ENCODE measurements around the gene TRIM8.
A peak's percentile ranks its signal among the peaks of the same experiment; 100 is the strongest.
"Not testable (repeated sequence)": the region's sequence is repeated elsewhere in the genome, so short reads cannot be mapped to it uniquely, and the experiment has no call there.

TRIM8 gene

GRCh38 chr10:102650655-102651454 lies 6.6 kb downstream of the TRIM8 start:
- DNase-seq, result no peak

- no peak for DNase-seq
Observed at GRCh38 chr10:102651455-102652169, 7.3 kb downstream of the TRIM8 start.

GRCh38 chr10:102652170-102652916 lies 8.1 kb downstream of the TRIM8 start:
- DNase-seq, result no peak

- no peak for DNase-seq
Observed at GRCh38 chr10:102653060-102653459, 8.8 kb downstream of the TRIM8 start.

- DNase-seq, result no peak
Observed at GRCh38 chr10:102654566-102654965, 10.3 kb downstream of the TRIM8 start.

GRCh38 chr10:102654969-102655368 lies 10.7 kb downstream of the TRIM8 start:
- DNase-seq, result no peak

- no peak for DNase-seq
Observed at GRCh38 chr10:102656026-102656425, 11.7 kb downstream of the TRIM8 start.

GRCh38 chr10:102656791-102657371 lies 12.6 kb downstream of the TRIM8 start:
- no peak for DNase-seq

- DNase-seq, result no peak
Observed at GRCh38 chr10:102657451-102657850, 13.2 kb downstream of the TRIM8 start.

GRCh38 chr10:102657984-102658724 lies 13.9 kb downstream of the TRIM8 start:
- no peak for DNase-seq

GRCh38 chr10:102658802-102659201 lies 14.5 kb downstream of the TRIM8 start:
- no peak for DNase-seq

- DNase-seq, result peak; percentile 51
Observed at GRCh38 chr10:102660888-102661657, 16.8 kb downstream of the TRIM8 start.

- DNase-seq, result no peak
Observed at GRCh38 chr10:102661658-102662028, 17.4 kb downstream of the TRIM8 start.

- no peak for DNase-seq
Observed at GRCh38 chr10:102665904-102666509, 21.7 kb downstream of the TRIM8 start.

GRCh38 chr10:102667411-102667810 lies 23.1 kb downstream of the TRIM8 start:
- not testable (repeated sequence) for DNase-seq

- DNase-seq, result no peak
Observed at GRCh38 chr10:102668326-102669107, 24.2 kb downstream of the TRIM8 start.

- DNase-seq, result no peak
Observed at GRCh38 chr10:102669206-102670064, 25.2 kb downstream of the TRIM8 start.

- DNase-seq, result no peak
Observed at GRCh38 chr10:102670065-102670670, 25.9 kb downstream of the TRIM8 start.

- DNase-seq, result no peak
Observed at GRCh38 chr10:102670871-102671434, 26.7 kb downstream of the TRIM8 start.

All from GDM1 (cell line).